HCT116 (cell line): ENCODE measurements around the gene MISP3. TPM values are rescaled to one million over a fixed set of nuclear protein-coding genes. Genes with fewer than 3 reads are reported as not detected.
A peak's percentile ranks its signal among the peaks of the same experiment; 100 is the strongest.

ENCODE experiments used
- ATAC-seq: fragments of 200-7000 bp; cut with Tn5 transposase; 2 replicates; pipeline ENCODE4 v1.9.1; 2020; ENCODE audit warnings: mild to moderate bottlenecking, moderate library complexity
- BruUV-seq: library from RNA; stranded (reverse); fragments of 400-500 nt; replicated peaks from 2 replicates; lab custom pipeline; 2021; lab: Mats Ljungman, UMichigan
- CTCF ChIA-PET: fragments of 300-600 bp; sonication (Branson Sonifier 250); formaldehyde crosslinking; loops from one replicate; lab custom pipeline; 2021; ENCODE audit warnings: antibody characterized with exemption; lab: Charles Lee
- POLR2A ChIA-PET: fragments of 300-600, 350-600 bp; sonication (Branson Sonifier 250); formaldehyde crosslinking; loops from one replicate; lab custom pipeline; 2021; ENCODE audit warnings: antibody characterized with exemption; lab: Charles Lee
- RAD21 ChIA-PET, 2 experiments: fragments of 300-600 bp; sonication (Branson Sonifier 250); formaldehyde crosslinking; loops; one replicate each; lab custom pipeline; 2023; ENCODE audit warnings: low total read pairs in 2 of 2; ENCODE audit not compliant: uncharacterized antibody in 2 of 2, unreplicated experiment in 2 of 2, low non-redundant PET in 1 of 2; lab: Charles Lee
- DNase-seq: peaks from one replicate; pipeline ENCODE4 v3.0.0-alpha.2; 2010; ENCODE audit warnings: low read depth, low spot score
- H2AFZ ChIP-seq: fragments of 200-600 bp; shearing (Covaris generic), sonication (generic); 2 replicates; pipeline ENCODE4 v1.6.1; 2017; ENCODE audit warnings: low read depth, mixed run types, mixed read lengths, antibody characterized with exemption, low read length; ENCODE audit not compliant: poor library complexity, severe bottlenecking
- H3K27ac ChIP-seq: 2 replicates; pipeline ENCODE4 v1.5.1; 2012; ENCODE audit warnings: low read depth, low read length
- H3K27me3 ChIP-seq: fragments of 200-600 bp; sonication (generic); 2 replicates; pipeline ENCODE4 v1.6.1; 2016; ENCODE audit warnings: mixed run types, low read length, mixed read lengths; ENCODE audit not compliant: insufficient read depth
- H3K36me3 ChIP-seq, 2 experiments: fragments of 200-500 bp in 1 of 2; fragments of 200-600 bp in 1 of 2; sonication (Bioruptor generic) in 1 of 2; sonication (generic) in 1 of 2; 2 replicates each; pipeline versions ENCODE4 v1.5.1 to v1.6.1; 2014 to 2016; ENCODE audit warnings: low read length in 2 of 2, inconsistent platforms in 1 of 2, mixed read lengths in 1 of 2, mixed run types in 1 of 2; ENCODE audit not compliant: insufficient read depth in 2 of 2, control insufficient read depth in 1 of 2
- H3K4me1 ChIP-seq, 2 experiments: fragments of 200-600 bp in 1 of 2; sonication (generic) in 1 of 2; 2 replicates each; pipeline versions ENCODE4 v1.5.1 to v1.6.1; 2012 to 2017; ENCODE audit warnings: low read length in 2 of 2, inconsistent platforms in 1 of 2, mild to moderate bottlenecking in 1 of 2, mixed read lengths in 1 of 2, mixed run types in 1 of 2, moderate library complexity in 1 of 2; ENCODE audit not compliant: insufficient read depth in 2 of 2, control insufficient read depth in 1 of 2
- H3K4me2 ChIP-seq: fragments of 200-600 bp; sonication (generic); 2 replicates; pipeline ENCODE4 v1.6.1; 2017; ENCODE audit warnings: mixed run types, low read length, mixed read lengths
- H3K4me3 ChIP-seq, 2 experiments: fragments of 200-600 bp in 1 of 2; sonication (generic) in 1 of 2; replicated peaks in 1 of 2; 2 replicates each; pipeline ENCODE4 v1.5.1; 2011 to 2016; ENCODE audit warnings: low read length in 2 of 2, control low read depth in 1 of 2, low read depth in 1 of 2, mild to moderate bottlenecking in 1 of 2, mixed read lengths in 1 of 2, mixed run types in 1 of 2
- H3K79me2 ChIP-seq: fragments of 200-600 bp; sonication (generic); 2 replicates; pipeline ENCODE4 v1.6.1; 2017; ENCODE audit warnings: mild to moderate bottlenecking, mixed run types, low read length, moderate library complexity, mixed read lengths; ENCODE audit not compliant: insufficient read depth
- H3K9ac ChIP-seq: fragments of 200-600 bp; sonication (generic); 2 replicates; pipeline ENCODE4 v1.6.1; 2016; ENCODE audit warnings: low read length, mixed read lengths
- H3K9me2 ChIP-seq: fragments of 200-600 bp; sonication (generic), shearing (Covaris generic); 2 replicates; pipeline ENCODE4 v1.6.1; 2017; ENCODE audit warnings: mixed run types, mild to moderate bottlenecking, moderate library complexity; ENCODE audit not compliant: insufficient read depth
- H3K9me3 ChIP-seq, 2 experiments: fragments of 200-500 bp in 1 of 2; fragments of 200-600 bp in 1 of 2; sonication (Bioruptor generic) in 1 of 2; sonication (generic) in 1 of 2; 2 replicates each; pipeline ENCODE4 v1.6.1; 2014 to 2017; ENCODE audit warnings: low read length in 2 of 2, mixed read lengths in 2 of 2, inconsistent platforms in 1 of 2, low read depth in 1 of 2, mild to moderate bottlenecking in 1 of 2, mixed run types in 1 of 2, moderate library complexity in 1 of 2; ENCODE audit not compliant: control insufficient read depth in 1 of 2, insufficient read depth in 1 of 2
- H4K20me1 ChIP-seq: fragments of 200-600 bp; sonication (generic), shearing (Covaris generic); 2 replicates; pipeline ENCODE4 v1.6.1; 2017; ENCODE audit warnings: mixed run types, mild to moderate bottlenecking, moderate library complexity; ENCODE audit not compliant: insufficient read depth
- RAD21 ChIP-seq: IDR thresholded peaks from 2 replicates; pipeline ENCODE4 v1.6.1; 2012; ENCODE audit warnings: low read depth, mild to moderate bottlenecking
- SIN3A ChIP-seq: IDR thresholded peaks from 2 replicates; pipeline ENCODE4 v1.6.1; 2012; ENCODE audit warnings: low read depth
- SRF ChIP-seq: IDR thresholded peaks from 2 replicates; pipeline ENCODE4 v1.6.1; 2012; ENCODE audit warnings: low read depth
- ZFX ChIP-seq: fragments of 450-650 bp; IDR thresholded peaks from 2 replicates; pipeline ENCODE4 v1.6.1; 2017
- ZNF274 ChIP-seq: fragments of 200-500 bp; sonication (Bioruptor generic); IDR thresholded peaks from 2 replicates; pipeline ENCODE4 v1.6.1; 2014; ENCODE audit warnings: mild to moderate bottlenecking, low read depth, low read length, inconsistent platforms
- intact Hi-C: fragments of 100-400 bp; cut with micrococcal nuclease; formaldehyde crosslinking; loops from 2 replicates; pipeline ENCODE4 v1.10.0; 2022
- total RNA-seq: library from RNA; stranded (reverse); gene quantifications from one replicate; pipeline ENCODE4 v1.2.1, GENCODE V29; 2021; ENCODE audit not compliant: unreplicated experiment
- TF ChIP-seq, protein P1 (sequence below): IDR thresholded peaks from 2 replicates; pipeline ENCODE4 v1.6.1; 2012
- TF ChIP-seq, protein P2 (sequence below), 3 experiments: fragments of 200-600 bp in 1 of 3; sonication (generic) in 1 of 3; IDR thresholded peaks in 2 of 3; conservative IDR thresholded peaks in 1 of 3; 2 replicates each; pipeline ENCODE4 v1.5.1; 2012 to 2017; ENCODE audit warnings: low read depth in 2 of 3, low read length in 2 of 3, antibody characterized with exemption in 1 of 3, borderline replicate concordance in 1 of 3, control low read depth in 1 of 3, mild to moderate bottlenecking in 1 of 3, mixed read lengths in 1 of 3, mixed run types in 1 of 3, moderate library complexity in 1 of 3; ENCODE audit not compliant: insufficient read depth in 1 of 3

MISP3 gene
- total RNA-seq, 1 experiment from 2014 or later: 5.2 TPM

DNA sequence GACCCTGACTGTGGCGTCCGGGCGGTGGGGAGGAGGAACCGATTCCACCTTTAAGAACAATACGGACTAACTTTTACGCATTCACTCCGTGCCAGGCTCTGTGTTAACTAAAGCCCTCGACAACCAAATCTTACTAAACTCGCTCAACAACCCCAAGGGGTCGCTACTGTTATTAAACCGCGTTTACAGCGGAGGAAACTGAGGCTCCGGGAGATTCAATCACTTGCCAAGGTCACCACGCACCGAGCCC lies 16.8 kb downstream of the MISP3 start:
- intact Hi-C loops: no loop called here
- Histone ChIP-seq H4K20me1 (no peaks in the 10 kb centered on the region), H3K9me2 (no peaks in the 10 kb centered on the region), H3K9ac (peak overlapping the region; percentile 53; the same call in 1 of the 2 replicates), H3K27ac (peak overlapping the region; percentile 78), H3K27me3 (no peaks in the 10 kb centered on the region), H3K79me2 (no peaks in the 10 kb centered on the region), H3K4me2 (peak overlapping the region; percentile 82), H3K9me3 (peaks cover 3 to 7% of the 10 kb centered on the region in 2 experiments; a peak in 1 of 4 replicates), H3K36me3 (peaks cover 0 to 3% of the 10 kb centered on the region in 2 experiments; a peak in 1 of 4 replicates), H3K4me1 (peaks cover 12 to 19% of the 10 kb centered on the region in 2 experiments)
- DNase-seq (no peak), ATAC-seq (no peak)
- BruUV-seq: no TSS peak
- ChIA-PET CTCF (interaction anchor here (1.4 kb wide), 1 partner anchor 17 kb away, joined by 3 read pairs; the partner anchor contains the start of gene MISP3), POLR2A (interaction anchor here (1.8 kb wide), 1 partner anchor 8 kb away, joined by 4 read pairs; no protein-coding TSS in a partner anchor), RAD21 (no interaction called here)
- TF ChIP-seq ZNF274 (no peak), RAD21 (no peak), ZFX (no peak), SIN3A (no peak), SRF (no peak)
- TF ChIP-seq, protein P1, sequence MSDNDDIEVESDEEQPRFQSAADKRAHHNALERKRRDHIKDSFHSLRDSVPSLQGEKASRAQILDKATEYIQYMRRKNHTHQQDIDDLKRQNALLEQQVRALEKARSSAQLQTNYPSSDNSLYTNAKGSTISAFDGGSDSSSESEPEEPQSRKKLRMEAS: no peak
- TF ChIP-seq, protein P2, sequence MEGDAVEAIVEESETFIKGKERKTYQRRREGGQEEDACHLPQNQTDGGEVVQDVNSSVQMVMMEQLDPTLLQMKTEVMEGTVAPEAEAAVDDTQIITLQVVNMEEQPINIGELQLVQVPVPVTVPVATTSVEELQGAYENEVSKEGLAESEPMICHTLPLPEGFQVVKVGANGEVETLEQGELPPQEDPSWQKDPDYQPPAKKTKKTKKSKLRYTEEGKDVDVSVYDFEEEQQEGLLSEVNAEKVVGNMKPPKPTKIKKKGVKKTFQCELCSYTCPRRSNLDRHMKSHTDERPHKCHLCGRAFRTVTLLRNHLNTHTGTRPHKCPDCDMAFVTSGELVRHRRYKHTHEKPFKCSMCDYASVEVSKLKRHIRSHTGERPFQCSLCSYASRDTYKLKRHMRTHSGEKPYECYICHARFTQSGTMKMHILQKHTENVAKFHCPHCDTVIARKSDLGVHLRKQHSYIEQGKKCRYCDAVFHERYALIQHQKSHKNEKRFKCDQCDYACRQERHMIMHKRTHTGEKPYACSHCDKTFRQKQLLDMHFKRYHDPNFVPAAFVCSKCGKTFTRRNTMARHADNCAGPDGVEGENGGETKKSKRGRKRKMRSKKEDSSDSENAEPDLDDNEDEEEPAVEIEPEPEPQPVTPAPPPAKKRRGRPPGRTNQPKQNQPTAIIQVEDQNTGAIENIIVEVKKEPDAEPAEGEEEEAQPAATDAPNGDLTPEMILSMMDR (IDR thresholded peaks at IDR 0.05 in 2 of 3, conservative IDR thresholded peaks at IDR 0.05 in 1 of 3; ENCODE audit: borderline replicate concordance in 1 of 3, insufficient read depth in 1 of 3, low read depth in 2 of 3, low read length in 2 of 3): peak in 2 of 3 experiments; percentile 7 to 19; a peak in 2 of 6 replicates
- TF ChIP-seq, all 23 proteins: peak for 1
- Histone ChIP-seq H2AFZ (no peak overlapping the region), H3K4me3 (peak overlapping the region; percentile 45 to 58)
